HCT116 (cell line): Measurements from ENCODE around the gene SRGAP3. TPM values are rescaled to one million over a fixed set of nuclear protein-coding genes. Genes with fewer than 3 reads are reported as not detected.

Experiments
- ATAC-seq: fragments of 200-7000 bp; cut with Tn5 transposase; 2 replicates; pipeline ENCODE4 v1.9.1; 2020; ENCODE audit warnings: mild to moderate bottlenecking, moderate library complexity
- BruUV-seq: library from RNA; stranded (reverse); fragments of 400-500 nt; replicated peaks from 2 replicates; lab custom pipeline; 2021; lab: Mats Ljungman, UMichigan
- CTCF ChIA-PET: fragments of 300-600 bp; sonication (Branson Sonifier 250); formaldehyde crosslinking; loops from one replicate; lab custom pipeline; 2021; ENCODE audit warnings: antibody characterized with exemption; lab: Charles Lee
- POLR2A ChIA-PET: fragments of 300-600, 350-600 bp; sonication (Branson Sonifier 250); formaldehyde crosslinking; loops from one replicate; lab custom pipeline; 2021; ENCODE audit warnings: antibody characterized with exemption; lab: Charles Lee
- RAD21 ChIA-PET, 2 experiments: fragments of 300-600 bp; sonication (Branson Sonifier 250); formaldehyde crosslinking; loops; one replicate each; lab custom pipeline; 2023; ENCODE audit warnings: low total read pairs in 2 of 2; ENCODE audit not compliant: uncharacterized antibody in 2 of 2, unreplicated experiment in 2 of 2, low non-redundant PET in 1 of 2; lab: Charles Lee
- DNase-seq: peaks from one replicate; pipeline ENCODE4 v3.0.0-alpha.2; 2010; ENCODE audit warnings: low read depth, low spot score
- H2AFZ ChIP-seq: fragments of 200-600 bp; shearing (Covaris generic), sonication (generic); 2 replicates; pipeline ENCODE4 v1.6.1; 2017; ENCODE audit warnings: low read depth, mixed run types, mixed read lengths, antibody characterized with exemption, low read length; ENCODE audit not compliant: poor library complexity, severe bottlenecking
- H3K27ac ChIP-seq: 2 replicates; pipeline ENCODE4 v1.5.1; 2012; ENCODE audit warnings: low read depth, low read length
- H3K27me3 ChIP-seq: fragments of 200-600 bp; sonication (generic); 2 replicates; pipeline ENCODE4 v1.6.1; 2016; ENCODE audit warnings: mixed run types, low read length, mixed read lengths; ENCODE audit not compliant: insufficient read depth
- H3K36me3 ChIP-seq, 2 experiments: fragments of 200-500 bp in 1 of 2; fragments of 200-600 bp in 1 of 2; sonication (Bioruptor generic) in 1 of 2; sonication (generic) in 1 of 2; 2 replicates each; pipeline versions ENCODE4 v1.5.1 to v1.6.1; 2014 to 2016; ENCODE audit warnings: low read length in 2 of 2, inconsistent platforms in 1 of 2, mixed read lengths in 1 of 2, mixed run types in 1 of 2; ENCODE audit not compliant: insufficient read depth in 2 of 2, control insufficient read depth in 1 of 2
- H3K4me1 ChIP-seq, 2 experiments: fragments of 200-600 bp in 1 of 2; sonication (generic) in 1 of 2; 2 replicates each; pipeline versions ENCODE4 v1.5.1 to v1.6.1; 2012 to 2017; ENCODE audit warnings: low read length in 2 of 2, inconsistent platforms in 1 of 2, mild to moderate bottlenecking in 1 of 2, mixed read lengths in 1 of 2, mixed run types in 1 of 2, moderate library complexity in 1 of 2; ENCODE audit not compliant: insufficient read depth in 2 of 2, control insufficient read depth in 1 of 2
- H3K4me2 ChIP-seq: fragments of 200-600 bp; sonication (generic); 2 replicates; pipeline ENCODE4 v1.6.1; 2017; ENCODE audit warnings: mixed run types, low read length, mixed read lengths
- H3K4me3 ChIP-seq, 2 experiments: fragments of 200-600 bp in 1 of 2; sonication (generic) in 1 of 2; replicated peaks in 1 of 2; 2 replicates each; pipeline ENCODE4 v1.5.1; 2011 to 2016; ENCODE audit warnings: low read length in 2 of 2, control low read depth in 1 of 2, low read depth in 1 of 2, mild to moderate bottlenecking in 1 of 2, mixed read lengths in 1 of 2, mixed run types in 1 of 2
- H3K79me2 ChIP-seq: fragments of 200-600 bp; sonication (generic); 2 replicates; pipeline ENCODE4 v1.6.1; 2017; ENCODE audit warnings: mild to moderate bottlenecking, mixed run types, low read length, moderate library complexity, mixed read lengths; ENCODE audit not compliant: insufficient read depth
- H3K9ac ChIP-seq: fragments of 200-600 bp; sonication (generic); 2 replicates; pipeline ENCODE4 v1.6.1; 2016; ENCODE audit warnings: low read length, mixed read lengths
- H3K9me2 ChIP-seq: fragments of 200-600 bp; sonication (generic), shearing (Covaris generic); 2 replicates; pipeline ENCODE4 v1.6.1; 2017; ENCODE audit warnings: mixed run types, mild to moderate bottlenecking, moderate library complexity; ENCODE audit not compliant: insufficient read depth
- H3K9me3 ChIP-seq, 2 experiments: fragments of 200-500 bp in 1 of 2; fragments of 200-600 bp in 1 of 2; sonication (Bioruptor generic) in 1 of 2; sonication (generic) in 1 of 2; 2 replicates each; pipeline ENCODE4 v1.6.1; 2014 to 2017; ENCODE audit warnings: low read length in 2 of 2, mixed read lengths in 2 of 2, inconsistent platforms in 1 of 2, low read depth in 1 of 2, mild to moderate bottlenecking in 1 of 2, mixed run types in 1 of 2, moderate library complexity in 1 of 2; ENCODE audit not compliant: control insufficient read depth in 1 of 2, insufficient read depth in 1 of 2
- H4K20me1 ChIP-seq: fragments of 200-600 bp; sonication (generic), shearing (Covaris generic); 2 replicates; pipeline ENCODE4 v1.6.1; 2017; ENCODE audit warnings: mixed run types, mild to moderate bottlenecking, moderate library complexity; ENCODE audit not compliant: insufficient read depth
- CBX3 ChIP-seq: IDR thresholded peaks from 2 replicates; pipeline ENCODE4 v1.6.1; 2012; ENCODE audit warnings: low read depth
- EGR1 ChIP-seq: IDR thresholded peaks from 2 replicates; pipeline ENCODE4 v1.6.1; 2012; ENCODE audit warnings: low read depth
- ELF1 ChIP-seq: IDR thresholded peaks from 2 replicates; pipeline ENCODE4 v1.6.1; 2012; ENCODE audit warnings: low read depth, borderline replicate concordance
- EZH2 ChIP-seq: fragments of 200-600 bp; sonication (generic); IDR thresholded peaks from 2 replicates; pipeline ENCODE4 v1.6.1; 2017; ENCODE audit warnings: antibody characterized with exemption, mixed run types
- JUND ChIP-seq: IDR thresholded peaks from 2 replicates; pipeline ENCODE4 v1.6.1; 2012
- RAD21 ChIP-seq: IDR thresholded peaks from 2 replicates; pipeline ENCODE4 v1.6.1; 2012; ENCODE audit warnings: low read depth, mild to moderate bottlenecking
- SIN3A ChIP-seq: IDR thresholded peaks from 2 replicates; pipeline ENCODE4 v1.6.1; 2012; ENCODE audit warnings: low read depth
- SP1 ChIP-seq: IDR thresholded peaks from 2 replicates; pipeline ENCODE4 v1.6.1; 2012; ENCODE audit warnings: low read depth
- YY1 ChIP-seq: IDR thresholded peaks from 2 replicates; pipeline ENCODE4 v1.6.1; 2011; ENCODE audit warnings: low read length, low read depth, moderate library complexity, mild to moderate bottlenecking; ENCODE audit not compliant: insufficient replicate concordance; ENCODE audit errors: extremely low read depth
- intact Hi-C: fragments of 100-400 bp; cut with micrococcal nuclease; formaldehyde crosslinking; loops from 2 replicates; pipeline ENCODE4 v1.10.0; 2022
- total RNA-seq: library from RNA; stranded (reverse); gene quantifications from one replicate; pipeline ENCODE4 v1.2.1, GENCODE V29; 2021; ENCODE audit not compliant: unreplicated experiment
- TF ChIP-seq, protein P1 (sequence below), 3 experiments: fragments of 200-600 bp in 1 of 3; sonication (generic) in 1 of 3; IDR thresholded peaks in 2 of 3; conservative IDR thresholded peaks in 1 of 3; 2 replicates each; pipeline ENCODE4 v1.5.1; 2012 to 2017; ENCODE audit warnings: low read depth in 2 of 3, low read length in 2 of 3, antibody characterized with exemption in 1 of 3, borderline replicate concordance in 1 of 3, control low read depth in 1 of 3, mild to moderate bottlenecking in 1 of 3, mixed read lengths in 1 of 3, mixed run types in 1 of 3, moderate library complexity in 1 of 3; ENCODE audit not compliant: insufficient read depth in 1 of 3
- TF ChIP-seq, protein P2 (sequence below): IDR thresholded peaks from 2 replicates; pipeline ENCODE4 v1.6.1; 2012; ENCODE audit warnings: low read depth

SRGAP3 gene
- total RNA-seq, 1 experiment from 2014 or later, result 8.3 TPM

DNA sequence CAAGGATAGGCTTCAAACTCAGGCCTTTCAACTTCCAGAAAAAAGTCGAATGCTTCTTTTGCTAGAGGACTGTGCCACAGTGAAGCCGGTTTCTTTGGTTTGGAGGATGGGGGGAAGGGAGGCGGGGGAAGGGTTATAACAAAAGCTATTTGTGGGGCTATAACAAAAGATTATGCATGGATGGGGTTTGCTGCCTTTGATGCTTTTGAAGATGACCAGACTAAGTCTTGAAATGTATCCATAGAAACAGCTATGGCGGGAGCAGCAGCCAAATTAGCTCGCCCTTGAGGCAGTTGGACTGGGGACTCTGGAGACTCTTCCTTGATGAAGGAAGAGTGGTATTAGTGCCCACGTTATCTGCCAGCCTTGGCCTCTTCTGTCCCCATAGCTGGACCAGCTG, 47.5 kb downstream of the SRGAP3 start:
- Histone ChIP-seq H3K4me3 (no peak overlapping the region), H3K9me3 (no peaks in the 10 kb centered on the region), H4K20me1 (no peaks in the 10 kb centered on the region), H3K9ac (no peak overlapping the region), H3K4me1 (no peaks in the 10 kb centered on the region), H3K27ac (no peak overlapping the region), H3K79me2 (no peaks in the 10 kb centered on the region), H3K9me2 (no peaks in the 10 kb centered on the region), H3K36me3 (no peaks in the 10 kb centered on the region), H2AFZ (no peak overlapping the region), H3K27me3 (no peaks in the 10 kb centered on the region), H3K4me2 (no peak overlapping the region)
- no TSS peak for BruUV-seq
- intact Hi-C loops, result no loop called here
- ChIA-PET POLR2A (no interaction called here), RAD21 (no interaction called here), CTCF (interaction anchor here (0.8 kb wide), 1 partner anchor 100 kb away, joined by 3 read pairs; no protein-coding TSS in a partner anchor)
- no peak for TF ChIP-seq ELF1
- TF ChIP-seq SP1, result no peak
- no peak for TF ChIP-seq RAD21
- TF ChIP-seq, protein P1, sequence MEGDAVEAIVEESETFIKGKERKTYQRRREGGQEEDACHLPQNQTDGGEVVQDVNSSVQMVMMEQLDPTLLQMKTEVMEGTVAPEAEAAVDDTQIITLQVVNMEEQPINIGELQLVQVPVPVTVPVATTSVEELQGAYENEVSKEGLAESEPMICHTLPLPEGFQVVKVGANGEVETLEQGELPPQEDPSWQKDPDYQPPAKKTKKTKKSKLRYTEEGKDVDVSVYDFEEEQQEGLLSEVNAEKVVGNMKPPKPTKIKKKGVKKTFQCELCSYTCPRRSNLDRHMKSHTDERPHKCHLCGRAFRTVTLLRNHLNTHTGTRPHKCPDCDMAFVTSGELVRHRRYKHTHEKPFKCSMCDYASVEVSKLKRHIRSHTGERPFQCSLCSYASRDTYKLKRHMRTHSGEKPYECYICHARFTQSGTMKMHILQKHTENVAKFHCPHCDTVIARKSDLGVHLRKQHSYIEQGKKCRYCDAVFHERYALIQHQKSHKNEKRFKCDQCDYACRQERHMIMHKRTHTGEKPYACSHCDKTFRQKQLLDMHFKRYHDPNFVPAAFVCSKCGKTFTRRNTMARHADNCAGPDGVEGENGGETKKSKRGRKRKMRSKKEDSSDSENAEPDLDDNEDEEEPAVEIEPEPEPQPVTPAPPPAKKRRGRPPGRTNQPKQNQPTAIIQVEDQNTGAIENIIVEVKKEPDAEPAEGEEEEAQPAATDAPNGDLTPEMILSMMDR (IDR thresholded peaks at IDR 0.05 in 2 of 3, conservative IDR thresholded peaks at IDR 0.05 in 1 of 3; ENCODE audit: borderline replicate concordance in 1 of 3, insufficient read depth in 1 of 3, low read depth in 2 of 3, low read length in 2 of 3), result no peak
- DNase-seq, result no peak
- no peak for ATAC-seq

DNA sequence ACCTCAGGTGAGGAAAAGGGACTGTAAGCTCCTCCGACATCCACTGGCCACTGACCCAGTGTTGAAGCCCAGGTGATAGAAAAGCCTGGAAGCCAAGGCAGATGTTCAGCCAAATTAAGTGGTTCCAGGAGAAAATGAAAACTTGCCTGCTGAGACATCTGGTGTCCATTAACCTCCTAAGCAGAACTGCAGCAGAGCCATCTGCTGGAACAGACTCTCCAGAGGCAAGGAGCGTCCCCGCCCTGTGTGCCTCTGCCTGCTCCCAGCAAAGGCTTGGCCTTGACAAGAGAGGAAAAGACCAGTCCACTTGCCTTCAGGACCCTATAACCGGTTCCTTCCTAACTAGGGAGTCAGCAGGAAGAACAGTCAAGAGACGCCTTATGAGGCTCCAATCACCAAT, 48.2 kb downstream of the SRGAP3 start:
- Histone ChIP-seq H3K4me3 (no peak overlapping the region), H3K27ac (no peak overlapping the region), H4K20me1 (no peaks in the 10 kb centered on the region), H3K9me2 (no peaks in the 10 kb centered on the region), H3K36me3 (no peaks in the 10 kb centered on the region), H3K4me2 (no peak overlapping the region), H3K79me2 (no peaks in the 10 kb centered on the region), H3K4me1 (no peaks in the 10 kb centered on the region), H3K9ac (no peak overlapping the region)
- ATAC-seq (no peak), DNase-seq (no peak)
- CTCF ChIA-PET, result no interaction called here
- POLR2A ChIA-PET, result no interaction called here
- no peak for TF ChIP-seq EZH2
- no peak for TF ChIP-seq CBX3
- TF ChIP-seq, protein P2, sequence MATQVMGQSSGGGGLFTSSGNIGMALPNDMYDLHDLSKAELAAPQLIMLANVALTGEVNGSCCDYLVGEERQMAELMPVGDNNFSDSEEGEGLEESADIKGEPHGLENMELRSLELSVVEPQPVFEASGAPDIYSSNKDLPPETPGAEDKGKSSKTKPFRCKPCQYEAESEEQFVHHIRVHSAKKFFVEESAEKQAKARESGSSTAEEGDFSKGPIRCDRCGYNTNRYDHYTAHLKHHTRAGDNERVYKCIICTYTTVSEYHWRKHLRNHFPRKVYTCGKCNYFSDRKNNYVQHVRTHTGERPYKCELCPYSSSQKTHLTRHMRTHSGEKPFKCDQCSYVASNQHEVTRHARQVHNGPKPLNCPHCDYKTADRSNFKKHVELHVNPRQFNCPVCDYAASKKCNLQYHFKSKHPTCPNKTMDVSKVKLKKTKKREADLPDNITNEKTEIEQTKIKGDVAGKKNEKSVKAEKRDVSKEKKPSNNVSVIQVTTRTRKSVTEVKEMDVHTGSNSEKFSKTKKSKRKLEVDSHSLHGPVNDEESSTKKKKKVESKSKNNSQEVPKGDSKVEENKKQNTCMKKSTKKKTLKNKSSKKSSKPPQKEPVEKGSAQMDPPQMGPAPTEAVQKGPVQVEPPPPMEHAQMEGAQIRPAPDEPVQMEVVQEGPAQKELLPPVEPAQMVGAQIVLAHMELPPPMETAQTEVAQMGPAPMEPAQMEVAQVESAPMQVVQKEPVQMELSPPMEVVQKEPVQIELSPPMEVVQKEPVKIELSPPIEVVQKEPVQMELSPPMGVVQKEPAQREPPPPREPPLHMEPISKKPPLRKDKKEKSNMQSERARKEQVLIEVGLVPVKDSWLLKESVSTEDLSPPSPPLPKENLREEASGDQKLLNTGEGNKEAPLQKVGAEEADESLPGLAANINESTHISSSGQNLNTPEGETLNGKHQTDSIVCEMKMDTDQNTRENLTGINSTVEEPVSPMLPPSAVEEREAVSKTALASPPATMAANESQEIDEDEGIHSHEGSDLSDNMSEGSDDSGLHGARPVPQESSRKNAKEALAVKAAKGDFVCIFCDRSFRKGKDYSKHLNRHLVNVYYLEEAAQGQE, result no peak
- TF ChIP-seq YY1, result no peak
- TF ChIP-seq JUND, result no peak
- no peak for TF ChIP-seq EGR1
- TF ChIP-seq SP1, result no peak
- TF ChIP-seq RAD21, result no peak
- TF ChIP-seq SIN3A, result no peak
- TF ChIP-seq, all 23 proteins: peak for 0
- BruUV-seq, result no TSS peak
- H2AFZ ChIP-seq, result no peak overlapping the region
- intact Hi-C loops, result no loop called here
- no peaks in the 10 kb centered on the region for H3K9me3 ChIP-seq
- H3K27me3 ChIP-seq, result no peaks in the 10 kb centered on the region
- RAD21 ChIA-PET, result no interaction called here
